B cell (primary cell): Measurements from ENCODE around the gene KAZN. TPM values are rescaled to one million over a fixed set of nuclear protein-coding genes. Genes with fewer than 3 reads are reported as not detected.

ENCODE experiments used
- ATAC-seq: fragments of 200-7000 bp; cut with Tn5 transposase; one replicate; pipeline ENCODE4 v1.10.0; 2021; ENCODE audit warnings: low read depth, mild to moderate bottlenecking, moderate number of reproducible peaks, moderate library complexity
- CTCF ChIA-PET: fragments of 350-600 bp; sonication (Branson Sonifier 250); formaldehyde crosslinking; loops from one replicate; lab custom pipeline; 2021; ENCODE audit warnings: antibody characterized with exemption, inconsistent platforms; lab: Charles Lee
- POLR2A ChIA-PET: fragments of 350-600 bp; sonication (Branson Sonifier 250); formaldehyde crosslinking; loops from one replicate; lab custom pipeline; 2021; ENCODE audit warnings: antibody characterized with exemption; lab: Charles Lee
- DNase-seq: peaks from one replicate; pipeline ENCODE4 v3.0.0; 2013
- H2AFZ ChIP-seq: 2 replicates; pipeline ENCODE4 v1.6.1; 2012; ENCODE audit warnings: mild to moderate bottlenecking, low read depth, low read length; ENCODE audit not compliant: insufficient read depth, poor library complexity, severe bottlenecking
- H3K27ac ChIP-seq, 2 donors: 1 replicate in 1 of 2; 2 replicates in 1 of 2; pipeline ENCODE4 v1.5.1; 2012 to 2013; ENCODE audit warnings: low read length in 2 of 2, mild to moderate bottlenecking in 2 of 2, moderate library complexity in 1 of 2
- H3K27me3 ChIP-seq, 4 experiments: fragments of 200-600 bp in 1 of 4; sonication (generic) in 1 of 4; replicated peaks in 1 of 4; 1 replicate in 2 of 4; 2 replicates in 2 of 4; pipeline versions ENCODE4 v1.6.1 to v1.7.0; 2013 to 2016; ENCODE audit warnings: low read length in 3 of 4, mild to moderate bottlenecking in 2 of 4, mixed read lengths in 1 of 4, moderate library complexity in 1 of 4; ENCODE audit not compliant: insufficient read depth in 4 of 4, control insufficient read depth in 3 of 4; ENCODE audit errors: control extremely low read depth in 1 of 4
- H3K36me3 ChIP-seq, 2 experiments: replicated peaks in 1 of 2; 1 replicate in 1 of 2; 2 replicates in 1 of 2; pipeline versions ENCODE4 v1.6.1 to v1.7.1; 2013; ENCODE audit warnings: low read length in 1 of 2; ENCODE audit not compliant: insufficient read depth in 2 of 2, control insufficient read depth in 1 of 2; ENCODE audit errors: control extremely low read depth in 1 of 2, extremely low read depth in 1 of 2
- H3K4me1 ChIP-seq, 2 donors: fragments of 200-600 bp in 1 of 2; sonication (generic) in 1 of 2; 1 replicate in 1 of 2; 2 replicates in 1 of 2; pipeline versions ENCODE4 v1.5.1 to v1.6.1; 2013 to 2017; ENCODE audit warnings: low read length in 2 of 2; ENCODE audit not compliant: control insufficient read depth in 2 of 2, insufficient read depth in 2 of 2
- H3K4me2 ChIP-seq: replicated peaks from 2 replicates; pipeline ENCODE3; 2012; ENCODE audit warnings: mild to moderate bottlenecking, low read depth, low read length; ENCODE audit not compliant: poor library complexity, severe bottlenecking
- H3K4me3 ChIP-seq, 5 experiments: fragments of 200-600 bp in 1 of 5; sonication (generic) in 1 of 5; 1 replicate in 3 of 5; 2 replicates in 2 of 5; pipeline versions ENCODE4 v1.5.1 to v1.7.0; 2011 to 2016; ENCODE audit warnings: low read length in 4 of 5, mild to moderate bottlenecking in 4 of 5, low read depth in 2 of 5, control low read depth in 1 of 5, moderate library complexity in 1 of 5; ENCODE audit not compliant: insufficient read depth in 1 of 5; ENCODE audit errors: control extremely low read depth in 1 of 5, extremely low read depth in 1 of 5
- H3K79me2 ChIP-seq: fragments of 200-600 bp; sonication (generic); one replicate; pipeline ENCODE4 v1.6.0; 2016; ENCODE audit warnings: low read length; ENCODE audit not compliant: control insufficient read depth, insufficient read depth
- H3K9ac ChIP-seq: fragments of 200-600 bp; sonication (generic); 2 replicates; pipeline ENCODE4 v1.6.1; 2017; ENCODE audit warnings: mild to moderate bottlenecking, low read length, moderate library complexity
- H3K9me3 ChIP-seq, 3 donors: one replicate each; pipeline versions ENCODE4 v1.6.1 to v1.7.1; 2013; ENCODE audit warnings: low read length in 2 of 3; ENCODE audit not compliant: control insufficient read depth in 2 of 3, insufficient read depth in 1 of 3; ENCODE audit errors: control extremely low read depth in 1 of 3
- H4K20me1 ChIP-seq: 2 replicates; pipeline ENCODE4 v1.6.0; 2012; ENCODE audit warnings: mild to moderate bottlenecking, low read length; ENCODE audit not compliant: insufficient read depth, control insufficient read depth, poor library complexity, severe bottlenecking
- H3K27ac Mint-ChIP-seq: one replicate; pipeline ENCODE4 v1.8.0; 2021; ENCODE audit warnings: mixed read lengths
- H3K27me3 Mint-ChIP-seq: one replicate; pipeline ENCODE4 v1.8.0; 2021; ENCODE audit warnings: mixed read lengths
- H3K4me1 Mint-ChIP-seq: one replicate; pipeline ENCODE4 v1.8.0; 2021; ENCODE audit warnings: mixed read lengths
- H3K4me3 Mint-ChIP-seq: one replicate; pipeline ENCODE4 v1.8.0; 2021; ENCODE audit warnings: mixed read lengths
- H3K9me3 Mint-ChIP-seq: one replicate; pipeline ENCODE4 v1.8.0; 2022; ENCODE audit warnings: mixed read lengths; ENCODE audit not compliant: insufficient read depth
- EZH2 ChIP-seq: IDR thresholded peaks from 2 replicates; pipeline ENCODE4 v1.6.1; 2012; ENCODE audit warnings: borderline replicate concordance, low read depth, mild to moderate bottlenecking, moderate library complexity, low read length; ENCODE audit not compliant: insufficient read depth, poor library complexity, severe bottlenecking
- WGBS: methylation state at CpG from one replicate; pipeline ENCODE4 v1.1.5; 2013; ENCODE audit warnings: missing lambda C conversion rate; ENCODE audit not compliant: insufficient coverage; 5-methylcytosine and 5-hydroxymethylcytosine counted together
- intact Hi-C: fragments of 100-400 bp; cut with micrococcal nuclease; formaldehyde crosslinking; loops from one replicate; pipeline ENCODE4 v1.10.0; 2022
- polyA plus RNA-seq: library from polyadenylated mRNA; depleted of rRNA; stranded (reverse); fragments of >200 nt; gene quantifications from 2 replicates; pipeline ENCODE4 v1.2.3, GENCODE V29; 2012
- total RNA-seq, 2 donors: library from RNA; stranded (reverse); fragments of 120-200 nt in 1 of 2; gene quantifications; 1 replicate in 1 of 2; 2 replicates in 1 of 2; pipeline versions ENCODE4 v1.2.3 to v1.2.4, GENCODE V29; 2013 to 2022
- TF ChIP-seq, protein P1 (sequence below): fragments of 200-600 bp; IDR thresholded peaks from one replicate; pipeline ENCODE4 v1.8.0; 2022; ENCODE audit warnings: antibody characterized with exemption, mild to moderate bottlenecking

The KAZN gene
- total and polyA plus RNA-seq, 2 donors (not counting 1 experiment from before 2014, with no cell fraction given): 0.13 to 0.39 TPM

DNA sequence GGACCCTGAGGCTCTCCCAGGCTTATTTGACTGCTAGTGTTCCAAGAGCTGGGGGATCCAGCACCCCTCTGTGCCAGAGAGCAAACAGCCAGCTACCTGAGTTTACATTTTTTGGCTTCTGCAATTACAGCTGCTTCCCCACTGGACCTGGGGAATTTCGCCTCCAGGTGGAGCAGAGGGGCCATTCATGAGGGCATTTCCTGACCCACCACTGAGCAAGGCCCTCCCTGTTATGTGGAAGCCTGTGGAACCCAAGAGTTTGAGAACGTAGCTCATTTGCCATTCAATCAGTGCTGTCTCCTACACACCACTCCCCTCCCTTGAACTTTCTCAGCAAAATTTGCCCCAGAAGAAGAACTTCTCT, 512.4 kb downstream of the KAZN start:
- WGBS: 100% methylated on average over 1 of the region's 2 CpGs
- no peak overlapping the region for H3K4me3 Mint-ChIP-seq
- Histone ChIP-seq H3K4me2 (no peak overlapping the region), H3K79me2 (no peaks in the 10 kb centered on the region), H3K4me3 (no peak overlapping the region), H4K20me1 (no peaks in the 10 kb centered on the region), H2AFZ (no peak overlapping the region), H3K27me3 (no peaks in the 10 kb centered on the region), H3K36me3 (no peaks in the 10 kb centered on the region), H3K9ac (no peak overlapping the region), H3K27ac (no peak overlapping the region), H3K4me1 (no peaks in the 10 kb centered on the region), H3K9me3 (no peaks in the 10 kb centered on the region)
- ChIA-PET POLR2A (no interaction called here), CTCF (no interaction called here)
- no peak for TF ChIP-seq EZH2
- TF ChIP-seq, protein P1, sequence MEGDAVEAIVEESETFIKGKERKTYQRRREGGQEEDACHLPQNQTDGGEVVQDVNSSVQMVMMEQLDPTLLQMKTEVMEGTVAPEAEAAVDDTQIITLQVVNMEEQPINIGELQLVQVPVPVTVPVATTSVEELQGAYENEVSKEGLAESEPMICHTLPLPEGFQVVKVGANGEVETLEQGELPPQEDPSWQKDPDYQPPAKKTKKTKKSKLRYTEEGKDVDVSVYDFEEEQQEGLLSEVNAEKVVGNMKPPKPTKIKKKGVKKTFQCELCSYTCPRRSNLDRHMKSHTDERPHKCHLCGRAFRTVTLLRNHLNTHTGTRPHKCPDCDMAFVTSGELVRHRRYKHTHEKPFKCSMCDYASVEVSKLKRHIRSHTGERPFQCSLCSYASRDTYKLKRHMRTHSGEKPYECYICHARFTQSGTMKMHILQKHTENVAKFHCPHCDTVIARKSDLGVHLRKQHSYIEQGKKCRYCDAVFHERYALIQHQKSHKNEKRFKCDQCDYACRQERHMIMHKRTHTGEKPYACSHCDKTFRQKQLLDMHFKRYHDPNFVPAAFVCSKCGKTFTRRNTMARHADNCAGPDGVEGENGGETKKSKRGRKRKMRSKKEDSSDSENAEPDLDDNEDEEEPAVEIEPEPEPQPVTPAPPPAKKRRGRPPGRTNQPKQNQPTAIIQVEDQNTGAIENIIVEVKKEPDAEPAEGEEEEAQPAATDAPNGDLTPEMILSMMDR: no peak
- H3K4me1 Mint-ChIP-seq: no peaks in the 10 kb centered on the region
- DNase-seq (no peak), ATAC-seq (no peak)
- H3K9me3 Mint-ChIP-seq: no peaks in the 10 kb centered on the region
- H3K27me3 Mint-ChIP-seq: peaks cover 4% of the 10 kb centered on the region
- H3K27ac Mint-ChIP-seq: no peak overlapping the region
- intact Hi-C loops: no loop called here

DNA sequence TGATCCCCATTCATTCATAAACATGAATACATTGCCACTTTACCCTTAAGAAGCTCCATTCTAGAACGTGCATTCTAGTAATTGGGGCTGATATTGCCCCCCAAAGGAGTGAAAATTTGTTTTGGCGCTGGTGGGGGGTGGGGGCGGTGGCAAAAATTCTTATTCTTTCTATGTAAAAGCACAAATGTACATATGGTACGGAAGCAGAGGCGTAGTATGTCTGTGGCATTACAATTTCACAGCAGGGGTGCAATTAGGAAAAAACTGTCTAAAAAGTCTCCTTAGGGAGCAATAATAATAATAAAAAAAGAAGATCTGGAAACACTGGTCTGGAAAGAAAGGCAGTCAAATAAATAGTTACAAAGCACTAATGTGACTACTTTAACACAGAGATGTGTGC, 514.7 kb downstream of the KAZN start:
- Histone ChIP-seq H2AFZ (no peak overlapping the region), H4K20me1 (no peaks in the 10 kb centered on the region), H3K36me3 (no peaks in the 10 kb centered on the region), H3K4me3 (no peak overlapping the region), H3K4me2 (no peak overlapping the region), H3K4me1 (no peaks in the 10 kb centered on the region), H3K27me3 (no peaks in the 10 kb centered on the region), H3K9me3 (no peaks in the 10 kb centered on the region), H3K27ac (no peak overlapping the region), H3K9ac (no peak overlapping the region), H3K79me2 (no peaks in the 10 kb centered on the region)
- intact Hi-C loops: no loop called here
- ATAC-seq (no peak), DNase-seq (no peak)
- TF ChIP-seq EZH2: no peak
- TF ChIP-seq, protein P1: no peak
- no peaks in the 10 kb centered on the region for H3K4me1 Mint-ChIP-seq
- no CpG with 5 or more reads among the region's 5 CpGs for WGBS
- H3K27ac Mint-ChIP-seq: no peak overlapping the region
- POLR2A ChIA-PET: no interaction called here
- CTCF ChIA-PET: no interaction called here
- H3K27me3 Mint-ChIP-seq: peaks cover 4% of the 10 kb centered on the region
- H3K9me3 Mint-ChIP-seq: no peaks in the 10 kb centered on the region
- H3K4me3 Mint-ChIP-seq: no peak overlapping the region
